ENCODE results near the gene MRPL14.
"Not testable (repeated sequence)": the region's sequence is repeated elsewhere in the genome, so short reads cannot be mapped to it uniquely, and the experiment has no call there.

Gene MRPL14

DNA sequence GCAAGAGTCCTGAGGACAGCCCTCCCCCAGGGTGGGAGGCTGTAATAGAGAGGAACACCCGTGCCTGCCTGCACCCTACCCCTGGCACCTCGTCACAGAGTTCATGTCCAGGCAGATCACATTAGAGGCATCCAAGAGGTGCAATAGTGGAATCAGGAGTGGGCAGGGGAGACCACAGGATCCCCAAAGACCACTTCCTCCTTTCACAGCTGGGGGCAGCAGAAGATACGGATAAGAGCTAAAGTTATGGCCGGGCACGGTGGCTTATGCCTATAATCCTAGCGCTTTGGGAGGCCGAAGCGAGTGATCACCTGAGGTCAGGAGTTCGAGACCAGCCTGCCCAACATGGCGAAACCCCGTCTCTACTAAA, 29.9 kb upstream of the MRPL14 start:
- CTCF ChIA-PET = interaction anchor here (0.6 to 3.0 kb wide), 4 partner anchors 16 to 156 kb away, joined by 3 to 8 read pairs (median 4); partner anchors contain the start of gene AARS2

GRCh38 chr6:44156494-44157151, 29.4 kb upstream of the MRPL14 start:
- DNase-seq = no peak
- H3K36me3 Mint-ChIP-seq = no peaks in the 10 kb centered on the region
- CTCF ChIA-PET = interaction anchor here (1.1 to 3.0 kb wide), 2 partner anchors 17 to 57 kb away, joined by 3 to 8 read pairs; no protein-coding TSS in a partner anchor
- peaks cover 8% of the 10 kb centered on the region for H3K27me3 Mint-ChIP-seq
- no peak overlapping the region for H3K27ac Mint-ChIP-seq
- no peaks in the 10 kb centered on the region for H3K9me3 Mint-ChIP-seq
- peaks cover 1% of the 10 kb centered on the region for H3K4me1 Mint-ChIP-seq
- H3K4me3 Mint-ChIP-seq = no peak overlapping the region

More for the DNA sequence above, 29.9 kb upstream of the MRPL14 start:
- Mint-ChIP-seq H3K36me3 (no peaks in the 10 kb centered on the region), H3K27me3 (peaks cover 13% of the 10 kb centered on the region), H3K4me1 (no peaks in the 10 kb centered on the region), H3K9me3 (no peaks in the 10 kb centered on the region), H3K27ac (no peak overlapping the region), H3K4me3 (no peak overlapping the region)
- no peak for DNase-seq

- DNase-seq = no peak
- Mint-ChIP-seq H3K4me1 (peaks cover 3% of the 10 kb centered on the region), H3K9me3 (no peaks in the 10 kb centered on the region), H3K4me3 (no peak overlapping the region), H3K36me3 (no peaks in the 10 kb centered on the region), H3K27me3 (peaks cover 4% of the 10 kb centered on the region), H3K27ac (no peak overlapping the region)
- CTCF ChIA-PET = interaction anchor here (1.5 to 3.6 kb wide), 2 partner anchors 25 to 57 kb away, joined by 4 to 21 read pairs; no protein-coding TSS in a partner anchor
Observed at GRCh38 chr6:44154067-44154466, 26.8 kb upstream of the MRPL14 start.

DNA sequence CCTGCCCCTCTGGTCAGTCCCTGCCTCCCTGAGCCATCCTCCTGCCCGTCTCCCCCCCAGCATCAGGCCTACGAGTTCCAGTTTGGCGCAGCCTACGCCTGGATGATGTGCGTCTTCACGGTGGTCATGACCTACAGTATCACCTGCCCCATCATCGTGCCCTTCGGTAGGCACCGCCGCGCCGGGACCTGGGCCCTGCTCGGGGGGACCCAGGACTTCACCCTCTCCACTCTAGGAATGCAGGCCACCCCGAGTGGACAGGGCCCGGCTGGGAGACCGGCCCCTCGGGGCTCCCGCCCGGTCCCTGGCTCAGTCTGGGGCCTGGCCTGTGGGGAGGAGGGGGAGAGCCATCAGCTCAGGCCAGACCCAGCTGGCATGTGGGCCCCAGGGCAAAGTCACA, 25.3 kb upstream of the MRPL14 start:
- H3K9me3 Mint-ChIP-seq = no peaks in the 10 kb centered on the region
- H3K27ac Mint-ChIP-seq = no peak overlapping the region
- CTCF ChIA-PET = interaction anchor here (1.2 to 3.6 kb wide), 2 partner anchors 9 to 56 kb away, joined by 3 to 21 read pairs; no protein-coding TSS in a partner anchor
- no peaks in the 10 kb centered on the region for H3K36me3 Mint-ChIP-seq
- peaks cover 3% of the 10 kb centered on the region for H3K4me1 Mint-ChIP-seq
- DNase-seq = no peak
- H3K27me3 Mint-ChIP-seq = no peaks in the 10 kb centered on the region
- no peak overlapping the region for H3K4me3 Mint-ChIP-seq

GRCh38 chr6:44152109-44152461, 24.8 kb upstream of the MRPL14 start:
- H3K4me1 Mint-ChIP-seq = peaks cover 3% of the 10 kb centered on the region
- H3K27ac Mint-ChIP-seq = no peak overlapping the region
- H3K9me3 Mint-ChIP-seq = no peaks in the 10 kb centered on the region
- no peaks in the 10 kb centered on the region for H3K27me3 Mint-ChIP-seq
- CTCF ChIA-PET = interaction anchor here (1.2 to 3.6 kb wide), 6 partner anchors 9 to 72 kb away, joined by 3 to 37 read pairs (median 8); no protein-coding TSS in a partner anchor
- no peak for DNase-seq
- H3K4me3 Mint-ChIP-seq = no peak overlapping the region
- no peaks in the 10 kb centered on the region for H3K36me3 Mint-ChIP-seq

DNA sequence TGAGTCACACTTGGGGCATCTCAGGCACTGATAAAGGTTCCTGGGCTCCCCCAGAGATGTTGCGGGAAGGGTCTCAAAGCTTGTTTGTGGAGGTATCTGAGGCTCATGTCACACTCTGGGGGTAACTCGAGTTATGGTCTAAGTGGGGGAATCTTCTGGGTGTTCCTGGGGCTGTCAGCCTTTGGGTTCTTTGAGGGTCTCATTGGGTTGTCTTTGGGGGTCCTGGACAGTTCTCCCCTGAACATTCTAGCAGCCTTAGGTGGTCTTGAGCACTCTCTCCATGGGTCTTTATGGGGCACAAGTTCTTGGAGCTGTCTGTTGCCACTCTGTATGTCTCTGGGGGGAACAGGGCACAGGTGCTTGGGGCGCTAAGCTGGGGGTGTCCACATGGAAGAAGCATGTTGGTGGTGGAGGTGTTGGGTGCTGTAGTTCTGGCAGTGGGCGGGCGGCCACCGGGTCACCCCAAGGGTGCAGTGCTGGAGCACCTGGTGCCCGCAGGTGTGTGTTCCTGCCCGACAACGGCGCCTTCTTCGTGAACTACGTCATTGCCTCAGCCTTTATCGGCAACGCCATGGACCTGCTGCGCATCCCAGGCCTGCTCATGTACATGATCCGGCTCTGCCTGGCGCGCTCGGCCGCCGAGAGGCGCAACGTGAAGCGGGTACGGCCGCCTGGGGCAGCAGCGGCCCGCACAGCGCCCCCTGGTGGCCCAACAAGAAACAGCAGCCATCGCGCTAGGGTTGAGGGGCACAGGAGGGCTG, 24.3 kb upstream of the MRPL14 start:
- CTCF ChIA-PET = interaction anchor here (0.6 to 2.5 kb wide), 7 partner anchors 10 to 73 kb away, joined by 3 to 37 read pairs (median 9); no protein-coding TSS in a partner anchor
- H3K4me1 Mint-ChIP-seq = peaks cover 3% of the 10 kb centered on the region

GRCh38 chr6:44150317-44150917, 23.2 kb upstream of the MRPL14 start:
- CTCF ChIA-PET = interaction anchor here (1.6 to 2.5 kb wide), 6 partner anchors 11 to 74 kb away, joined by 6 to 37 read pairs (median 10); no protein-coding TSS in a partner anchor
- H3K27me3 Mint-ChIP-seq = no peaks in the 10 kb centered on the region

More for the DNA sequence above, 24.3 kb upstream of the MRPL14 start:
- H3K36me3 Mint-ChIP-seq = no peaks in the 10 kb centered on the region
- no peak overlapping the region for H3K4me3 Mint-ChIP-seq
- DNase-seq = peak; percentile 85
- H3K27ac Mint-ChIP-seq = no peak overlapping the region
- no peaks in the 10 kb centered on the region for H3K9me3 Mint-ChIP-seq
- H3K27me3 Mint-ChIP-seq = no peaks in the 10 kb centered on the region

GRCh38 chr6:44149369-44150012, 22.2 kb upstream of the MRPL14 start:
- Mint-ChIP-seq H3K9me3 (no peaks in the 10 kb centered on the region), H3K4me1 (peaks cover 3% of the 10 kb centered on the region), H3K4me3 (no peak overlapping the region), H3K36me3 (no peaks in the 10 kb centered on the region), H3K27ac (no peak overlapping the region), H3K27me3 (no peaks in the 10 kb centered on the region)
- CTCF ChIA-PET = interaction anchor here (0.8 to 2.5 kb wide), 4 partner anchors 49 to 56 kb away, joined by 3 to 37 read pairs (median 12); no protein-coding TSS in a partner anchor
- no peak for DNase-seq

More at GRCh38 chr6:44150317-44150917, 23.2 kb upstream of the MRPL14 start:
- H3K27ac Mint-ChIP-seq = no peak overlapping the region
- DNase-seq = no peak
- H3K9me3 Mint-ChIP-seq = no peaks in the 10 kb centered on the region
- no peak overlapping the region for H3K4me3 Mint-ChIP-seq
- H3K4me1 Mint-ChIP-seq = peaks cover 3% of the 10 kb centered on the region
- H3K36me3 Mint-ChIP-seq = no peaks in the 10 kb centered on the region

- CTCF ChIA-PET = no interaction called here
- Mint-ChIP-seq H3K27me3 (no peaks in the 10 kb centered on the region), H3K4me1 (peaks cover 3% of the 10 kb centered on the region), H3K27ac (no peak overlapping the region), H3K4me3 (no peak overlapping the region), H3K9me3 (no peaks in the 10 kb centered on the region), H3K36me3 (no peaks in the 10 kb centered on the region)
- DNase-seq = no peak
Observed at GRCh38 chr6:44148306-44148705, 21.1 kb upstream of the MRPL14 start.

DNA sequence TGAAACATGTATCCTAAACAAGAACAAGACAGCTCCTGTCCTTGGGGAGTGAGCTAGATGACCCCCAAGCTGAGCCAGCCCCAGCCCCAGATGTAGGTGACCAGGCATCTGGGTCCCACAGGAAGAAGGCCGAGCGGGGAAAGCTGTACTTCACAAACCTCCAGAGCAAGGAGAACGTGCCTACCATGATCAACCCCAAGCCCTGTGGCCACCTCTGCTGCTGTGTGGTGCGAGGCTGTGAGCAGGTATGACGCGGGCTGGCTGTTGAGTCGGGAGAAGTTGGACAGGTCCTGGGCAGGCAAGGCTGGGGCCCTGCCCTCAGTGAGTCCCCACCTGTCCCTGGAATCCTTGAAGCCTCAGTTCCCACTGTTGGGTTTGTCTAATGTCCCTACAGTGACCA, 20.0 kb upstream of the MRPL14 start:
- Mint-ChIP-seq H3K27me3 (no peaks in the 10 kb centered on the region), H3K36me3 (no peaks in the 10 kb centered on the region), H3K27ac (no peak overlapping the region), H3K9me3 (no peaks in the 10 kb centered on the region), H3K4me1 (peaks cover 3% of the 10 kb centered on the region), H3K4me3 (no peak overlapping the region)
- CTCF ChIA-PET = interaction anchor here (0.5 to 1.8 kb wide), 2 partner anchors 31 to 49 kb away, joined by 4 to 8 read pairs; no protein-coding TSS in a partner anchor
- no peak for DNase-seq

GRCh38 chr6:44146685-44147084, 19.4 kb upstream of the MRPL14 start:
- DNase-seq = no peak
- no peaks in the 10 kb centered on the region for H3K9me3 Mint-ChIP-seq
- no peak overlapping the region for H3K27ac Mint-ChIP-seq
- H3K36me3 Mint-ChIP-seq = no peaks in the 10 kb centered on the region
- CTCF ChIA-PET = interaction anchor here (0.5 to 1.8 kb wide), 2 partner anchors 30 to 49 kb away, joined by 4 to 8 read pairs; no protein-coding TSS in a partner anchor
- H3K4me3 Mint-ChIP-seq = no peak overlapping the region
- no peaks in the 10 kb centered on the region for H3K27me3 Mint-ChIP-seq
- peaks cover 3% of the 10 kb centered on the region for H3K4me1 Mint-ChIP-seq

DNA sequence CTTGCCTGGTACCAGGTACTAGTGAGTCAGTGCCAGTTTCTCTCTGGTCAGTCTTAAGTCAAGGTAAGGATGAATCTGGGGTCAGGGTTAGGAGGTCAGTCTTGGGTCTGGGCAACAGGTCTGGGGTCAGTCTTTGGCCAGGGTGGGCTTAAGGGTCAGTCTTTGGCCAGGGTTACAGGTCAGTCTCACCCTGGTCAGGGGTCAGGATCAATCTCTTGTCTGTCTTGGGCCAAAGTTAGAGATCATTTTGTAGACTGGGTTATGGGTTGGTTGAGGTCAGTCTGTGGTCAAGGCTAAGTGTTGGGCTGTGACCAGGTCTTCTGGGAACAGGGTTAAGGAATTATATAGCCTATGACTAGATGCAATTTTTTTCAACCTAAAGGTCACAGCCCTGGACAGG, 18.6 kb upstream of the MRPL14 start:
- DNase-seq = no peak
- no peaks in the 10 kb centered on the region for H3K9me3 Mint-ChIP-seq
- no peak overlapping the region for H3K27ac Mint-ChIP-seq
- no peaks in the 10 kb centered on the region for H3K4me1 Mint-ChIP-seq
- no peak overlapping the region for H3K4me3 Mint-ChIP-seq
- CTCF ChIA-PET = interaction anchor here (0.7 kb wide), 1 partner anchor 24 kb away, joined by 4 read pairs; no protein-coding TSS in a partner anchor
- H3K36me3 Mint-ChIP-seq = peaks cover 3% of the 10 kb centered on the region
- H3K27me3 Mint-ChIP-seq = no peaks in the 10 kb centered on the region

DNA sequence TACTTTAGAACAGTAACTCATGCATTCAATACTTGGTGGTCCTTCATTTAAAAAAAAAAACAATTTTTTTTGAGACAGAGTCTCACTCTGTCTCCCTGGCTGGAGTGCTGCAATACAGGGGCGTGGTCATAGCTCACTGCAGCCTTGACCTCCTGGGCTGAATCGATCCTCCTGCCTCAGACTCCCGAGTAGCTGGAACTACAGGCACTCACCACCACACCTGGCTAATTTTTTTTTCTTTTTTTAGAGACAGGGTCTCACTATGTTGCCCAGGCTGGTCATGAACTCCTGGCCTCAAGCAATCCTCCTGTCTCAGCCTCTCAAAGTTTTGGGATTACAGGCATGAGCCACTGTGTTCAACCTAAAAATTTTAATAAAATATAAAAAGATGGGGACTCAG, 17.3 kb upstream of the MRPL14 start:
- H3K4me1 Mint-ChIP-seq, DNase-seq, H3K27me3 Mint-ChIP-seq, H3K27ac Mint-ChIP-seq, H3K9me3 Mint-ChIP-seq, H3K4me3 Mint-ChIP-seq: not testable (repeated sequence)
- CTCF ChIA-PET = interaction anchor here (1.1 to 1.3 kb wide), 2 partner anchors 45 to 48 kb away, joined by 3 to 4 read pairs; no protein-coding TSS in a partner anchor
- H3K36me3 Mint-ChIP-seq = peaks cover 12% of the 10 kb centered on the region

Data from activated naive CD4-positive, alpha-beta T cell treated with anti-CD3 and anti-CD28 coated beads, Interleukin-2, amount 10 ng/mL, durations not matched to agents 7 days and 5 days (primary cell).